DND-41 (cell line): ENCODE measurements around the gene DLGAP1.

Experiments used
- EZH2 ChIP-seq: IDR thresholded peaks from 3 replicates; pipeline ENCODE4 v1.6.1; 2012; ENCODE audit warnings: borderline replicate concordance, low read depth, mild to moderate bottlenecking, moderate library complexity, low read length, inconsistent platforms; ENCODE audit not compliant: severe bottlenecking
- TF ChIP-seq, protein P1 (sequence below): IDR thresholded peaks from 2 replicates; pipeline ENCODE4 v1.5.1; 2012; ENCODE audit warnings: borderline replicate concordance, low read length, moderate library complexity, mild to moderate bottlenecking; ENCODE audit not compliant: poor library complexity, severe bottlenecking; ENCODE audit errors: extremely low read depth

DNA sequence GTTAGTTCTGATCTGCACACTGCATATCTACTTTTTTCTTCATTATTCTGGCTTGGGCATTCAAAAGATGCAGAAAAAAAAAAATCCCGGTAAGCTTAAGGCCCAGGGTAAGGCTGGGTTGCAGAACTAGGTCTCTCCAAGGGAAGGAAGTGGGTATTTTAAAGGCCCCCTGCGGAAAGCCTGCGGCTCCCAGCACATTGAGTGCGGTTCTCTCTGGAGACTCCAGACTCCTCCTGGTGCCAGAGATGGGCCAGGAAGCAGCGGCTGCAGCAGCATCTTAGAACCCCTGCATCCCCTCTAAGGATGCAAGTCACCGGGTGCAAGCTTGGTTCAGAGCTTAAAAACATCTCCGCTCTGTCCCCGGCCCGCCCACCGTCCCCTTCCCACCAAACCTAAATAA lies 955.6 kb downstream of the DLGAP1 start:
- TF ChIP-seq, protein P1, sequence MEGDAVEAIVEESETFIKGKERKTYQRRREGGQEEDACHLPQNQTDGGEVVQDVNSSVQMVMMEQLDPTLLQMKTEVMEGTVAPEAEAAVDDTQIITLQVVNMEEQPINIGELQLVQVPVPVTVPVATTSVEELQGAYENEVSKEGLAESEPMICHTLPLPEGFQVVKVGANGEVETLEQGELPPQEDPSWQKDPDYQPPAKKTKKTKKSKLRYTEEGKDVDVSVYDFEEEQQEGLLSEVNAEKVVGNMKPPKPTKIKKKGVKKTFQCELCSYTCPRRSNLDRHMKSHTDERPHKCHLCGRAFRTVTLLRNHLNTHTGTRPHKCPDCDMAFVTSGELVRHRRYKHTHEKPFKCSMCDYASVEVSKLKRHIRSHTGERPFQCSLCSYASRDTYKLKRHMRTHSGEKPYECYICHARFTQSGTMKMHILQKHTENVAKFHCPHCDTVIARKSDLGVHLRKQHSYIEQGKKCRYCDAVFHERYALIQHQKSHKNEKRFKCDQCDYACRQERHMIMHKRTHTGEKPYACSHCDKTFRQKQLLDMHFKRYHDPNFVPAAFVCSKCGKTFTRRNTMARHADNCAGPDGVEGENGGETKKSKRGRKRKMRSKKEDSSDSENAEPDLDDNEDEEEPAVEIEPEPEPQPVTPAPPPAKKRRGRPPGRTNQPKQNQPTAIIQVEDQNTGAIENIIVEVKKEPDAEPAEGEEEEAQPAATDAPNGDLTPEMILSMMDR: no peak
- TF ChIP-seq EZH2: no peak
